Esophagus muscularis mucosa (tissue), 3 donors: ENCODE data around the gene CDC16.

ENCODE experiments used
- CTCF ChIP-seq, 3 experiments: fragments of 200-600 bp in 2 of 3; fragments of 450-650 bp in 1 of 3; sonication (generic) in 2 of 3; IDR thresholded peaks; one replicate each; pipeline ENCODE4 v1.5.1; 2017 to 2019; ENCODE audit warnings: antibody characterized with exemption in 3 of 3, mild to moderate bottlenecking in 2 of 3, moderate library complexity in 1 of 3
- POLR2A ChIP-seq: fragments of 450-650 bp; IDR thresholded peaks from one replicate; pipeline ENCODE4 v1.6.1; 2017; ENCODE audit warnings: antibody characterized with exemption, moderate library complexity, mild to moderate bottlenecking, low read depth
- POLR2AphosphoS5 ChIP-seq, 2 donors: sonication (generic); formaldehyde crosslinking; IDR thresholded peaks; one replicate each; pipeline ENCODE4 v1.6.1; 2017; ENCODE audit warnings: antibody characterized with exemption in 2 of 2

GRCh38 chr13:114224201-114224600 is 10.5 kb upstream of the CDC16 start:
- TF ChIP-seq CTCF (IDR thresholded peaks at IDR 0.05) (no peak), POLR2AphosphoS5 (IDR thresholded peaks at IDR 0.05) (no peak), POLR2A (no peak)
